K562 (cell line): ENCODE results near the gene CCDC87. TPM values are rescaled to one million over a fixed set of nuclear protein-coding genes. Genes with fewer than 3 reads are reported as not detected.

Source experiments
- ASH1L ChIP-seq: fragments of 450-650 bp; IDR thresholded peaks from 2 replicates; pipeline ENCODE4 v1.6.1; 2018; ENCODE audit warnings: borderline replicate concordance, mild to moderate bottlenecking, low read depth; ENCODE audit not compliant: partially characterized antibody
- BRF1 ChIP-seq: IDR thresholded peaks from 3 replicates; pipeline ENCODE4 v1.6.1; 2011; ENCODE audit warnings: borderline replicate concordance, mild to moderate bottlenecking; ENCODE audit not compliant: insufficient read length; ENCODE audit errors: extremely low read depth
- CBX1 ChIP-seq: sonication (generic); IDR thresholded peaks from 2 replicates; pipeline ENCODE4 v1.6.1; 2016; ENCODE audit warnings: antibody characterized with exemption, low read depth, mild to moderate bottlenecking
- FOXM1 ChIP-seq, 2 experiments: fragments of 450-650 bp in 1 of 2; sonication (generic) in 1 of 2; formaldehyde crosslinking in 1 of 2; IDR thresholded peaks; 2 replicates each; pipeline versions ENCODE4 v1.6.1 to v1.9.0; 2017 to 2022; ENCODE audit warnings: low read depth in 2 of 2, mild to moderate bottlenecking in 2 of 2, missing genetic modification reagents in 1 of 2, moderate library complexity in 1 of 2
- ILF3 ChIP-seq: fragments of 450-650 bp; IDR thresholded peaks from 2 replicates; pipeline ENCODE4 v1.6.1; 2018; ENCODE audit warnings: antibody characterized with exemption, mild to moderate bottlenecking, moderate library complexity, borderline replicate concordance
- KDM2B ChIP-seq: fragments of 250-450 bp; sonication (Bioruptor Pico); IDR thresholded peaks from 2 replicates; pipeline ENCODE4 v1.8.0; 2021; ENCODE audit warnings: mild to moderate bottlenecking, moderate library complexity
- MCM3 ChIP-seq: fragments of 450-650 bp; IDR thresholded peaks from 2 replicates; pipeline ENCODE4 v1.6.1; 2016
- NBN ChIP-seq: fragments of 450-650 bp; IDR thresholded peaks from 2 replicates; pipeline ENCODE4 v1.6.1; 2016; ENCODE audit warnings: low read depth, mild to moderate bottlenecking
- NFIX ChIP-seq: fragments of 250-450 bp; sonication (Bioruptor Pico); IDR thresholded peaks from 2 replicates; pipeline ENCODE4 v1.4.0; 2020; ENCODE audit warnings: low read depth, mild to moderate bottlenecking, moderate library complexity
- RHOXF2B ChIP-seq: fragments of 250-450 bp; sonication (Bioruptor Pico); conservative IDR thresholded peaks from 2 replicates; pipeline ENCODE4 v1.5.1; 2021
- TEAD4 ChIP-seq, 2 experiments: sonication (generic) in 1 of 2; formaldehyde crosslinking in 1 of 2; IDR thresholded peaks; 2 replicates each; pipeline versions ENCODE4 v1.6.1 to v1.8.0; 2012 to 2022; ENCODE audit warnings: borderline replicate concordance in 1 of 2, inconsistent platforms in 1 of 2, low read length in 1 of 2, mild to moderate bottlenecking in 1 of 2, missing genetic modification reagents in 1 of 2
- ZNF75A ChIP-seq: fragments of 450-650 bp; formaldehyde crosslinking; IDR thresholded peaks from 2 replicates; pipeline ENCODE4 v1.4.0; 2020; ENCODE audit warnings: mild to moderate bottlenecking
- ZSCAN29 ChIP-seq: fragments of 450-650 bp; IDR thresholded peaks from 2 replicates; pipeline ENCODE4 v1.6.1; 2017
- polyA plus RNA-seq, 8 experiments: library from polyadenylated mRNA; depleted of rRNA in 4 of 8; stranded (reverse) in 5 of 8; unstranded in 3 of 8; fragments of >200 nt; fragmentation: Nextera tagmentation in 2 of 8; fragmentation: Illumina TruSeq in 1 of 8; extraction: Ambion mirVana in 2 of 8; extraction: Trizol in 1 of 8; gene quantifications; 2 replicates each; pipeline versions ENCODE4 v1.2.1 to v1.2.3, GENCODE V29; 2011 to 2014; ENCODE audit warnings: inconsistent platforms in 1 of 8, missing spikeins in 1 of 8
- total RNA-seq, 7 experiments: library from RNA; depleted of rRNA in 6 of 7; stranded (reverse); fragments of >200 nt in 6 of 7; fragmentation: Illumina TruSeq in 2 of 7; extraction: Trizol in 2 of 7; gene quantifications; 2 replicates each; pipeline versions ENCODE4 v1.2.1 to v1.2.3, GENCODE V29; 2011 to 2021; ENCODE audit warnings: low replicate concordance in 1 of 7
- TF ChIP-seq, protein P1 (sequence below): fragments of 200-800 bp; sonication (Bioruptor generic); IDR thresholded peaks from 2 replicates; pipeline ENCODE4 v1.6.1; 2016; ENCODE audit warnings: missing genetic modification characterization, missing compliant biosample characterization

The CCDC87 gene
- total and polyA plus RNA-seq, 9 of the 15 experiments (the other 6 are each of a cell fraction or from before 2014, with no cell fraction given): 0.03 to 0.44 (median 0.15) TPM; not detected in 1

DNA sequence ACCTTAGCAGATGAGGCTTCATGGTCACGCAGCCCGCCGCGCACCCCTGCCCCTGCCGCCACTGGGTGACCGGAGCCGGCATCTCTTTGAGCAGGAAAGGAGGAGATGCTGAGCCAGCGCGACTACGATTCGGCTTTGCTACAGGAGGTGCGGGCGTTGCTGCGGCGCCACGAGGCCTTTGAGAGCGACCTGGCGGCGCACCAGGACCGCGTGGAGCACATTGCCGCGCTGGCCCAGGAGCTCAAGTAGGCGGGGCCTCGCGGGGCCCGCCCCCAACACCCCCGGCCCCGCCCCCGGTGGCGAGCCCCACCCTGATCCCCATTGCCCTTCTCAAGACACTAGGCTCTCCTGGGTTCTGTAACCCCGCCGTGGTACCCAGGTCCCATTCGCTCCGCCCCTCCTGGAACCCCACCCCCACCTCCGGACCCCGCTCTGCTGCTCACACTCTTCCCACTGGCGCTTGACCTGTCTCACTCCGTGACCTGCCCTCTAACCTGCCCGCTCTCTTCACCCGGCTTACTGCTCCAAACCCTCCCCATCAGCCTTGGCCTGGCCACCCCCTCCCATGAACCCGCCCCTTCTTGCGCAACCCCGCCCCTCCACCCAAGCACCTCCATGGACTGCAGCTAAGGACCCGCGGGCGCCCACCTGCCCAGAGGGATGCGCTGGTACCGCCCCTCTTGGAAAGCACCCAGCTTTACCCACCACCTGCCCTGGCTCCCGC, 33.6 kb downstream of the CCDC87 start (continued):
- TF ChIP-seq ZNF75A (CRISPR knock-in tag) (no peak), MCM3 (no peak), CBX1 (0 out of 2 replicates have a peak, but pooled peaks have one; percentile 11), NBN (no peak), KDM2B (CRISPR knock-in tag) (no peak), ZSCAN29 (no peak), TEAD4 (IDR thresholded peaks at IDR 0.05; ENCODE audit: low read length) (no peak), TEAD4 (CRISPR knock-in tag; IDR thresholded peaks at IDR 0.05; ENCODE audit: borderline replicate concordance) (peak; percentile 87; the same call in 1 of the 2 replicates), BRF1 (no peak), ASH1L (no peak), NFIX (CRISPR knock-in tag) (no peak), ILF3 (no peak), RHOXF2B (CRISPR knock-in tag) (no peak), FOXM1 (IDR thresholded peaks at IDR 0.05; ENCODE audit: low read depth) (no peak), FOXM1 (CRISPR knock-in tag; IDR thresholded peaks at IDR 0.05; ENCODE audit: low read depth) (no peak)
- TF ChIP-seq, protein P1, sequence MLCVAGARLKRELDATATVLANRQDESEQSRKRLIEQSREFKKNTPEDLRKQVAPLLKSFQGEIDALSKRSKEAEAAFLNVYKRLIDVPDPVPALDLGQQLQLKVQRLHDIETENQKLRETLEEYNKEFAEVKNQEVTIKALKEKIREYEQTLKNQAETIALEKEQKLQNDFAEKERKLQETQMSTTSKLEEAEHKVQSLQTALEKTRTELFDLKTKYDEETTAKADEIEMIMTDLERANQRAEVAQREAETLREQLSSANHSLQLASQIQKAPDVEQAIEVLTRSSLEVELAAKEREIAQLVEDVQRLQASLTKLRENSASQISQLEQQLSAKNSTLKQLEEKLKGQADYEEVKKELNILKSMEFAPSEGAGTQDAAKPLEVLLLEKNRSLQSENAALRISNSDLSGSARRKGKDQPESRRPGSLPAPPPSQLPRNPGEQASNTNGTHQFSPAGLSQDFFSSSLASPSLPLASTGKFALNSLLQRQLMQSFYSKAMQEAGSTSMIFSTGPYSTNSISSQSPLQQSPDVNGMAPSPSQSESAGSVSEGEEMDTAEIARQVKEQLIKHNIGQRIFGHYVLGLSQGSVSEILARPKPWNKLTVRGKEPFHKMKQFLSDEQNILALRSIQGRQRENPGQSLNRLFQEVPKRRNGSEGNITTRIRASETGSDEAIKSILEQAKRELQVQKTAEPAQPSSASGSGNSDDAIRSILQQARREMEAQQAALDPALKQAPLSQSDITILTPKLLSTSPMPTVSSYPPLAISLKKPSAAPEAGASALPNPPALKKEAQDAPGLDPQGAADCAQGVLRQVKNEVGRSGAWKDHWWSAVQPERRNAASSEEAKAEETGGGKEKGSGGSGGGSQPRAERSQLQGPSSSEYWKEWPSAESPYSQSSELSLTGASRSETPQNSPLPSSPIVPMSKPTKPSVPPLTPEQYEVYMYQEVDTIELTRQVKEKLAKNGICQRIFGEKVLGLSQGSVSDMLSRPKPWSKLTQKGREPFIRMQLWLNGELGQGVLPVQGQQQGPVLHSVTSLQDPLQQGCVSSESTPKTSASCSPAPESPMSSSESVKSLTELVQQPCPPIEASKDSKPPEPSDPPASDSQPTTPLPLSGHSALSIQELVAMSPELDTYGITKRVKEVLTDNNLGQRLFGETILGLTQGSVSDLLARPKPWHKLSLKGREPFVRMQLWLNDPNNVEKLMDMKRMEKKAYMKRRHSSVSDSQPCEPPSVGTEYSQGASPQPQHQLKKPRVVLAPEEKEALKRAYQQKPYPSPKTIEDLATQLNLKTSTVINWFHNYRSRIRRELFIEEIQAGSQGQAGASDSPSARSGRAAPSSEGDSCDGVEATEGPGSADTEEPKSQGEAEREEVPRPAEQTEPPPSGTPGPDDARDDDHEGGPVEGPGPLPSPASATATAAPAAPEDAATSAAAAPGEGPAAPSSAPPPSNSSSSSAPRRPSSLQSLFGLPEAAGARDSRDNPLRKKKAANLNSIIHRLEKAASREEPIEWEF (CRISPR knock-in tag): no peak
